Astrocyte of the cerebellum (primary cell): Measurements from ENCODE around the gene CTTNBP2NL.

Experiments
- DNase-seq: peaks from one replicate; pipeline ENCODE4 v3.0.0-alpha.2; 2011; ENCODE audit warnings: low read depth
- H3K4me3 ChIP-seq: 2 replicates; pipeline ENCODE4 v1.5.1; 2011; ENCODE audit warnings: mild to moderate bottlenecking, low read depth, low read length, moderate library complexity
- in situ Hi-C: cut with HindIII; loops from 2 replicates; pipeline ENCODE4 v1.10.0; 2017; ENCODE audit warnings: low sequenced_read_pairs
- TF ChIP-seq, protein P1 (sequence below): IDR thresholded peaks from 2 replicates; pipeline ENCODE4 v1.5.1; 2012; ENCODE audit warnings: low read length, low read depth, moderate library complexity, mild to moderate bottlenecking; ENCODE audit errors: missing control alignments

CTTNBP2NL gene

DNA sequence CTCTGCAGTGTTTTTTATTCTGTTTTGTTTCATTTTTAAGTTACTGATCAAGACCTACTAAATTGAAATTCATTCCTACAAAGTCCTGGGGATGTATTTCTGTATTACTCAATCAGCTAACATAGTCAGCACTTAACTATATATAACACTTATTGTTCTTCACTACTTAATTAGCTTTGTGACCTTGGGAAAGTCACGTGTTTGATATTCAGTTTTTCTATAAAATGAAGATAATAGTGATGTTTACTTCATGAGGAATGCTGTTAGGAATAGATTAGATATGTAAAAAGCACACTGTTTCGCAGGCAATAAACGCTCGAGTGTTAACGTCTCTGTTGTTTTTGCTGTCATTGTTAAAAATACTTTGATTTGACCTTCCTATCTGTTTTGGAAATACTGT, 44.6 kb downstream of the CTTNBP2NL start:
- TF ChIP-seq, protein P1, sequence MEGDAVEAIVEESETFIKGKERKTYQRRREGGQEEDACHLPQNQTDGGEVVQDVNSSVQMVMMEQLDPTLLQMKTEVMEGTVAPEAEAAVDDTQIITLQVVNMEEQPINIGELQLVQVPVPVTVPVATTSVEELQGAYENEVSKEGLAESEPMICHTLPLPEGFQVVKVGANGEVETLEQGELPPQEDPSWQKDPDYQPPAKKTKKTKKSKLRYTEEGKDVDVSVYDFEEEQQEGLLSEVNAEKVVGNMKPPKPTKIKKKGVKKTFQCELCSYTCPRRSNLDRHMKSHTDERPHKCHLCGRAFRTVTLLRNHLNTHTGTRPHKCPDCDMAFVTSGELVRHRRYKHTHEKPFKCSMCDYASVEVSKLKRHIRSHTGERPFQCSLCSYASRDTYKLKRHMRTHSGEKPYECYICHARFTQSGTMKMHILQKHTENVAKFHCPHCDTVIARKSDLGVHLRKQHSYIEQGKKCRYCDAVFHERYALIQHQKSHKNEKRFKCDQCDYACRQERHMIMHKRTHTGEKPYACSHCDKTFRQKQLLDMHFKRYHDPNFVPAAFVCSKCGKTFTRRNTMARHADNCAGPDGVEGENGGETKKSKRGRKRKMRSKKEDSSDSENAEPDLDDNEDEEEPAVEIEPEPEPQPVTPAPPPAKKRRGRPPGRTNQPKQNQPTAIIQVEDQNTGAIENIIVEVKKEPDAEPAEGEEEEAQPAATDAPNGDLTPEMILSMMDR: no peak
- in situ Hi-C loops: no loop called here
- DNase-seq: no peak
- no peak overlapping the region for H3K4me3 ChIP-seq

DNA sequence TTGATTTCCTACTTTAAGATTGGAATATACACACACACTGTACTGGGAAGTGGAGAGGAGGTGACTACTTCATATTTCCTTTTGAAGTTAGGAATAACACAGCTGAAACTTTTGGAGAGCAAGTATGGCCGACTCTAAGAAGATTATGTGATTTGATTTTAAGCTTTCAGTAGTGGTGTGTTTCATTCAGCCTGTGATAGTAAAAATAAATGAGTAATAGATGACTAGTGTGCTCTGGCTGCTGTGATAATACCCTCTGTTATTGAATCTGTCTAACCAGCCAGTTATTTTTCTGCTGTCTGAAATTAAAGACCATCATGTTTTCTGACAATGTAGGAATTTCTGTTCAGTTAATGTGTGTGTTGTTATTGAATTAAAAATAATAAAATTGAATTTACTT, 48.3 kb downstream of the CTTNBP2NL start:
- TF ChIP-seq, protein P1: no peak
- no peak for DNase-seq
- no peak overlapping the region for H3K4me3 ChIP-seq
- in situ Hi-C loops: no loop called here

DNA sequence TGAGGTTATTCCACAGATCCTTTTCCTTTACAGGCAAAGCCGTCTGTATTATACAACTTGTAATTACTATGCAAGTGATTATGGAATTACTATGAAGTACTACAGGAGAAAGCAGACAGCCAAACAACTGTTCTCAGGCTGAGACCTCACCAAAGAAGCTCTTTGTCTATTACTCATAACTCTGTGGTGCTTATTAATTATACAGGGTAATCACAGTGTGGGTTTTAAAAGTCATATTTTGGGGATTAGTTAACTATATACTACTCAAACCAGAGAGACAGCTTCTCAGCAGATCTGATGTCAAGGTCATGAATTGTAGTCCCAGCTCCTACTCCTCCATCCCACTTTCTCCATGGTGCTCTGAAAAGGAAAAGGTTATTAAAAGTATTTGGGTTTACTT, 49.6 kb downstream of the CTTNBP2NL start:
- in situ Hi-C loops: no loop called here
- no peak overlapping the region for H3K4me3 ChIP-seq
- TF ChIP-seq, protein P1: no peak
- DNase-seq: no peak

DNA sequence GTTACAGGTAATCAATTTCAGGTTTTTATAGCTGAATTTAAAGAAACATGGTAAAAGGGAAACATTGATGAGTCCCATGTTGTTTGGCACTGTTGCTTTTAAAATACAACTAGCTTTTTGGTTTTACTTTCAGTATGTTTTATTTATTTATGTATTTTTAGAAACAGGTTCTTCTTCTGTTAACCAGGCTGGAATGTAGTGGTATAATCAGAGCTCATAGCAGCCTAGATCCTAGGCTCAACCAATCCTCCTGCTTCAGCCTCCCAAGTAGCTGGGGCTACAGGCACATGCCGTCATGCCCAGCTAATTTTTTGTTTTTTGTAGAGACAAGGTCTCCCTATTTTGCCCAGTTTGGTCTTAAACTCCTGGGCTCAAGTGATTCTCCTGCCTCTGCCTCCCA, 50.4 kb downstream of the CTTNBP2NL start:
- DNase-seq: no peak
- no peak overlapping the region for H3K4me3 ChIP-seq
- in situ Hi-C loops: no loop called here
- TF ChIP-seq, protein P1: no peak

DNA sequence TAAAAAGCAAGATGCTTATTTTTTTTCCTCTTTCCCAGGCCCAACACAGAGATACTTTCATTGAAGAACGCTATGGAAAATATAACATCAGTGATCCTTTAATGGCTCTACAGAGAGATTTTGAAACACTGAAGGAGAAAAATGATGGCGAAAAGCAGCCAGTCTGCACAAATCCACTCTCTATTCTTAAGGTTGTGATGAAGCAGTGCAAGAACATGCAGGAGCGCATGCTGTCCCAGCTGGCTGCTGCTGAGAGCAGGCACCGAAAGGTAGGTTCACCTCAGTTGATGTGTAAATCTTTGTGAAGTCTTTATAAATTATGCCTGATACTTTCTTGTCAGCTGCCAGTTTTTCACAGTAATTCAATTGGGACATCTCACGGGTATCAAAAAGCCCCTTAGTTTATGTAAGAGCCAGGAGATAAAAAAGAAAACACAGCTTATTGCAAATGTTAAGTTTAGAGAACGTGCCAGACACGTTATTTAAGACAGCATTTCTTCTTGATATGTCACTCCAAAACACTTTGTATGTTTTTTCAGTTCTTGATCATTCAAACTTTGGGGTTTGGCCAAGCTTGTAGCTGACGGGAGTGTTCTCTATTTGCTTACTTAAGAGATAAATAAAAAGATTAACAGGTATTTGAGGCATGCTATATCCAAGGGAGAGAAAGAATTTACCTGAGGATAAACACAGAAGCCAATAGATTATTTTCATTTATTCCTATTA, 53.1 kb downstream of the CTTNBP2NL start:
- TF ChIP-seq, protein P1: no peak
- DNase-seq: no peak
- no peak overlapping the region for H3K4me3 ChIP-seq
- in situ Hi-C loops: no loop called here

DNA sequence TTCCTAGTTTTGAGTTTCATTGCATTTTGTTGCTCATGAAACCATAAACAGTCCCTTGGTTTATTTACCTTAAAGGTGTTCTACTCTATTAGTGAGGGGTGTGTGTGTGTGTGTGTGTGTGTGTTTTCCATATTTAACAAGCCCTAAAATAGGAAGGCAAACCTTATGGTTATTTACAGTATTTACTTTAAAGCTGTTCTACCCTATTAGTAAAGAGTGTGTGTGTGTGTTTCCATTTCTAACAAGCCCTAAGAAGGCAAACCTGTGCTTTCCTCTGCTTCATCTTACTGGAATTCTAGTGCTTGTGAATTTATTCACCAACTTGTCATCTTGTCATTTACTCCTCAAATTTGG, 53.6 kb downstream of the CTTNBP2NL start:
- no peak for DNase-seq
- no peak overlapping the region for H3K4me3 ChIP-seq
- in situ Hi-C loops: no loop called here
- TF ChIP-seq, protein P1: no peak
